MG63 (cell line): ENCODE measurements around the gene ARHGAP12. TPM values are rescaled to one million over a fixed set of nuclear protein-coding genes. Genes with fewer than 3 reads are reported as not detected.
A peak's percentile ranks its signal among the peaks of the same experiment; 100 is the strongest.

ENCODE experiments used
- DNase-seq: peaks from one replicate; pipeline ENCODE4 v3.0.0-alpha.2; 2020
- H3K27me3 ChIP-seq: fragments of 250-450 bp; sonication (Bioruptor Pico); 2 replicates; pipeline ENCODE4 v1.5.1; 2020; ENCODE audit warnings: mild to moderate bottlenecking, moderate library complexity
- H3K36me3 ChIP-seq: fragments of 250-450 bp; sonication (Bioruptor Pico); 2 replicates; pipeline ENCODE4 v1.5.1; 2020; ENCODE audit warnings: mild to moderate bottlenecking, moderate library complexity
- H3K4me3 ChIP-seq: fragments of 250-450 bp; sonication (Bioruptor Pico); 2 replicates; pipeline ENCODE4 v1.5.1; 2020; ENCODE audit warnings: mild to moderate bottlenecking, moderate library complexity
- H3K9me3 ChIP-seq: fragments of 250-450 bp; sonication (Bioruptor Pico); 2 replicates; pipeline ENCODE4 v1.5.1; 2020; ENCODE audit warnings: mild to moderate bottlenecking, moderate library complexity
- total RNA-seq: library from RNA; depleted of rRNA; stranded (reverse); fragments of >200 nt; shearing (Covaris generic); gene quantifications from 2 replicates; pipeline ENCODE4 v1.2.3, GENCODE V29; 2014; ENCODE audit warnings: low replicate concordance

The ARHGAP12 gene
- total RNA-seq, 1 experiment from 2014 or later: 18.0 TPM

GRCh38 chr10:31954410-31955191 lies 26.0 kb upstream of the ARHGAP12 start:
- no peak for DNase-seq
- H3K27me3 ChIP-seq: no peaks in the 10 kb centered on the region
- H3K4me3 ChIP-seq: no peak overlapping the region
- no peaks in the 10 kb centered on the region for H3K9me3 ChIP-seq
- H3K36me3 ChIP-seq: no peaks in the 10 kb centered on the region

GRCh38 chr10:31953480-31953879 lies 24.8 kb upstream of the ARHGAP12 start:
- DNase-seq: no peak
- H3K36me3 ChIP-seq: no peaks in the 10 kb centered on the region
- no peaks in the 10 kb centered on the region for H3K27me3 ChIP-seq
- H3K9me3 ChIP-seq: no peaks in the 10 kb centered on the region
- H3K4me3 ChIP-seq: no peak overlapping the region

GRCh38 chr10:31953080-31953479 lies 24.4 kb upstream of the ARHGAP12 start:
- H3K9me3 ChIP-seq: no peaks in the 10 kb centered on the region
- no peaks in the 10 kb centered on the region for H3K27me3 ChIP-seq
- no peaks in the 10 kb centered on the region for H3K36me3 ChIP-seq
- no peak overlapping the region for H3K4me3 ChIP-seq
- no peak for DNase-seq

GRCh38 chr10:31952066-31952465 lies 23.4 kb upstream of the ARHGAP12 start:
- H3K36me3 ChIP-seq: no peaks in the 10 kb centered on the region
- no peaks in the 10 kb centered on the region for H3K9me3 ChIP-seq
- H3K27me3 ChIP-seq: no peaks in the 10 kb centered on the region
- no peak overlapping the region for H3K4me3 ChIP-seq
- DNase-seq: no peak

GRCh38 chr10:31949266-31949665 lies 20.6 kb upstream of the ARHGAP12 start:
- no peak overlapping the region for H3K4me3 ChIP-seq
- H3K9me3 ChIP-seq: no peaks in the 10 kb centered on the region
- DNase-seq: no peak
- no peaks in the 10 kb centered on the region for H3K27me3 ChIP-seq
- H3K36me3 ChIP-seq: no peaks in the 10 kb centered on the region

- Histone ChIP-seq H3K36me3 (no peaks in the 10 kb centered on the region), H3K4me3 (no peak overlapping the region), H3K27me3 (no peaks in the 10 kb centered on the region), H3K9me3 (no peaks in the 10 kb centered on the region)
- no peak for DNase-seq
Observed at GRCh38 chr10:31948021-31948420, 19.4 kb upstream of the ARHGAP12 start.

GRCh38 chr10:31947144-31947926 lies 18.7 kb upstream of the ARHGAP12 start:
- DNase-seq: peak; percentile 64
- H3K4me3 ChIP-seq: no peak overlapping the region
- H3K27me3 ChIP-seq: no peaks in the 10 kb centered on the region
- no peaks in the 10 kb centered on the region for H3K9me3 ChIP-seq
- no peaks in the 10 kb centered on the region for H3K36me3 ChIP-seq

GRCh38 chr10:31945392-31945791 lies 16.8 kb upstream of the ARHGAP12 start:
- no peaks in the 10 kb centered on the region for H3K9me3 ChIP-seq
- no peaks in the 10 kb centered on the region for H3K36me3 ChIP-seq
- DNase-seq: no peak
- H3K4me3 ChIP-seq: no peak overlapping the region
- H3K27me3 ChIP-seq: no peaks in the 10 kb centered on the region

- DNase-seq: no peak
- Histone ChIP-seq H3K36me3 (no peaks in the 10 kb centered on the region), H3K4me3 (no peak overlapping the region), H3K27me3 (no peaks in the 10 kb centered on the region), H3K9me3 (no peaks in the 10 kb centered on the region)
Observed at GRCh38 chr10:31944071-31944433, 15.4 kb upstream of the ARHGAP12 start.

- DNase-seq: no peak
- H3K4me3 ChIP-seq: no peak overlapping the region
- no peaks in the 10 kb centered on the region for H3K9me3 ChIP-seq
- no peaks in the 10 kb centered on the region for H3K36me3 ChIP-seq
- H3K27me3 ChIP-seq: no peaks in the 10 kb centered on the region
Observed at GRCh38 chr10:31942892-31943291, 14.3 kb upstream of the ARHGAP12 start.

GRCh38 chr10:31942435-31942834 lies 13.8 kb upstream of the ARHGAP12 start:
- no peaks in the 10 kb centered on the region for H3K27me3 ChIP-seq
- H3K36me3 ChIP-seq: no peaks in the 10 kb centered on the region
- no peaks in the 10 kb centered on the region for H3K9me3 ChIP-seq
- no peak overlapping the region for H3K4me3 ChIP-seq
- no peak for DNase-seq

- no peaks in the 10 kb centered on the region for H3K36me3 ChIP-seq
- H3K27me3 ChIP-seq: no peaks in the 10 kb centered on the region
- DNase-seq: peak; percentile 97
- no peak overlapping the region for H3K4me3 ChIP-seq
- H3K9me3 ChIP-seq: no peaks in the 10 kb centered on the region
Observed at GRCh38 chr10:31940839-31941653, 12.4 kb upstream of the ARHGAP12 start.

- DNase-seq: no peak
- Histone ChIP-seq H3K27me3 (no peaks in the 10 kb centered on the region), H3K36me3 (no peaks in the 10 kb centered on the region), H3K4me3 (no peak overlapping the region), H3K9me3 (no peaks in the 10 kb centered on the region)
Observed at GRCh38 chr10:31939797-31940708, 11.4 kb upstream of the ARHGAP12 start.

GRCh38 chr10:31937371-31937770 lies 8.7 kb upstream of the ARHGAP12 start:
- Histone ChIP-seq H3K36me3 (no peaks in the 10 kb centered on the region), H3K4me3 (no peak overlapping the region), H3K27me3 (no peaks in the 10 kb centered on the region), H3K9me3 (no peaks in the 10 kb centered on the region)
- DNase-seq: no peak

- no peaks in the 10 kb centered on the region for H3K27me3 ChIP-seq
- no peaks in the 10 kb centered on the region for H3K36me3 ChIP-seq
- no peaks in the 10 kb centered on the region for H3K9me3 ChIP-seq
- no peak overlapping the region for H3K4me3 ChIP-seq
- no peak for DNase-seq
Observed at GRCh38 chr10:31936933-31937332, 8.3 kb upstream of the ARHGAP12 start.

- Histone ChIP-seq H3K4me3 (no peak overlapping the region), H3K9me3 (no peaks in the 10 kb centered on the region), H3K27me3 (no peaks in the 10 kb centered on the region), H3K36me3 (no peaks in the 10 kb centered on the region)
- DNase-seq: no peak
Observed at GRCh38 chr10:31936086-31936485, 7.5 kb upstream of the ARHGAP12 start.
